OCI-LY1 (cell line): ENCODE data around the gene HDDC3.

ENCODE experiments used
- H2AFZ ChIP-seq: fragments of 200-600 bp; sonication (generic), shearing (Covaris generic); 2 replicates; pipeline ENCODE4 v1.6.0; 2014; ENCODE audit warnings: antibody characterized with exemption, mild to moderate bottlenecking, low read length
- H3F3A ChIP-seq: fragments of 200-600 bp; sonication (generic), shearing (Covaris generic); 2 replicates; pipeline ENCODE4 v1.6.0; 2014; ENCODE audit warnings: mild to moderate bottlenecking, antibody characterized with exemption, low read length, moderate library complexity; ENCODE audit not compliant: insufficient read depth
- H3K27ac ChIP-seq: fragments of 200-600 bp; sonication (generic); 2 replicates; pipeline ENCODE4 v1.5.1; 2014; ENCODE audit warnings: low read length, mixed run types, mild to moderate bottlenecking, low read depth; ENCODE audit not compliant: poor library complexity, severe bottlenecking
- H3K27me3 ChIP-seq: fragments of 200-600 bp; sonication (generic); 2 replicates; pipeline ENCODE4 v1.6.0; 2014; ENCODE audit warnings: antibody characterized with exemption, mild to moderate bottlenecking, low read length, moderate library complexity; ENCODE audit not compliant: insufficient read depth
- H3K36me3 ChIP-seq: fragments of 200-600 bp; sonication (generic); 2 replicates; pipeline ENCODE4 v1.6.1; 2014; ENCODE audit warnings: mild to moderate bottlenecking, antibody characterized with exemption, low read length, moderate library complexity, mixed read lengths; ENCODE audit not compliant: insufficient read depth
- H3K4me1 ChIP-seq: fragments of 200-600 bp; sonication (generic); 2 replicates; pipeline ENCODE4 v1.5.1; 2014; ENCODE audit warnings: mild to moderate bottlenecking, low read length, moderate library complexity; ENCODE audit not compliant: insufficient read depth, severe bottlenecking
- H3K4me2 ChIP-seq: fragments of 200-600 bp; sonication (generic), shearing (Covaris generic); 2 replicates; pipeline ENCODE4 v1.6.1; 2014; ENCODE audit warnings: low read length
- H3K4me3 ChIP-seq: fragments of 200-600 bp; sonication (generic); 2 replicates; pipeline ENCODE4 v1.5.1; 2014; ENCODE audit warnings: low read length, low read depth, mild to moderate bottlenecking, mixed read lengths; ENCODE audit not compliant: poor library complexity, severe bottlenecking
- H3K79me2 ChIP-seq: fragments of 200-600 bp; shearing (Covaris generic); 2 replicates; pipeline ENCODE4 v1.6.1; 2016; ENCODE audit warnings: mixed run types, low read length, mixed read lengths; ENCODE audit not compliant: insufficient read depth
- H3K9ac ChIP-seq: fragments of 200-600 bp; sonication (generic), shearing (Covaris generic); 2 replicates; pipeline ENCODE4 v1.6.1; 2014; ENCODE audit warnings: mild to moderate bottlenecking, low read length, mixed read lengths
- H3K9me2 ChIP-seq: fragments of 200-600 bp; sonication (generic), shearing (Covaris generic); 2 replicates; pipeline ENCODE4 v1.6.1; 2014; ENCODE audit warnings: low read depth, mild to moderate bottlenecking, low read length, mixed read lengths
- H3K9me3 ChIP-seq: fragments of 200-600 bp; shearing (Covaris generic); 2 replicates; pipeline ENCODE4 v1.6.1; 2014; ENCODE audit warnings: low read length, mixed read lengths
- H4K20me1 ChIP-seq: fragments of 200-600 bp; sonication (generic), shearing (Covaris generic); 2 replicates; pipeline ENCODE4 v1.6.0; 2016; ENCODE audit warnings: mild to moderate bottlenecking, low read length; ENCODE audit not compliant: insufficient read depth
- CTCF ChIP-seq: fragments of 200-600 bp; sonication (generic), shearing (Covaris generic); IDR thresholded peaks from 2 replicates; pipeline ENCODE4 v1.5.1; 2017; ENCODE audit warnings: mild to moderate bottlenecking, antibody characterized with exemption, low read length, moderate library complexity, mixed read lengths
- EZH2 ChIP-seq: fragments of 200-600 bp; sonication (generic), shearing (Covaris generic); IDR thresholded peaks from 2 replicates; pipeline ENCODE4 v1.8.0; 2017; ENCODE audit warnings: borderline replicate concordance, mixed run types, mild to moderate bottlenecking, antibody characterized with exemption, low read length, moderate library complexity, mixed read lengths

The HDDC3 gene

GRCh38 chr15:90931828-90932659 lies at the start of gene HDDC3:
Gene HDDC3, minus strand, starts transcription at chr15:90932549. Its CDS starts 9 bp downstream, at chr15:90932540.
- Histone ChIP-seq H3K4me2 (peak within 1 kb of the TSS; percentile 95), H3K27ac (peak within 1 kb of the TSS; percentile 90), H3K9me2 (no peaks in the 10 kb centered on the region), H3K79me2 (no peaks in the 10 kb centered on the region), H4K20me1 (no peaks in the 10 kb centered on the region), H3K36me3 (peaks cover 4% of the 10 kb centered on the region; the same call in 1 of the 2 replicates), H3K27me3 (no peaks in the 10 kb centered on the region), H3K9ac (peak within 1 kb of the TSS; percentile 89), H2AFZ (peak within 1 kb of the TSS; percentile 21; the same call in 1 of the 2 replicates), H3K4me1 (peaks cover 56% of the 10 kb centered on the region), H3K4me3 (peak within 1 kb of the TSS; percentile 92), H3K9me3 (no peaks in the 10 kb centered on the region), H3F3A (no peaks in the 10 kb centered on the region)
- TF ChIP-seq EZH2, result no peak
- peak; percentile 92 for TF ChIP-seq CTCF

- Histone ChIP-seq H3K4me2 (no peak overlapping the region), H3K4me3 (no peak overlapping the region), H3K27me3 (no peaks in the 10 kb centered on the region), H3K9me3 (no peaks in the 10 kb centered on the region), H3F3A (no peaks in the 10 kb centered on the region), H2AFZ (no peak overlapping the region), H3K36me3 (peaks cover 84% of the 10 kb centered on the region), H3K4me1 (peaks cover 18% of the 10 kb centered on the region), H3K9me2 (no peaks in the 10 kb centered on the region), H3K27ac (peak overlapping the region; percentile 41), H4K20me1 (no peaks in the 10 kb centered on the region), H3K9ac (no peak overlapping the region), H3K79me2 (peaks cover 29% of the 10 kb centered on the region)
- TF ChIP-seq EZH2 (no peak), CTCF (no peak)
Observed at GRCh38 chr15:90982135-90982534, 49.8 kb upstream of the HDDC3 start.

- Histone ChIP-seq H3K36me3 (peaks cover 88% of the 10 kb centered on the region), H3K27me3 (no peaks in the 10 kb centered on the region)
Observed at GRCh38 chr15:90981681-90982080, 49.3 kb upstream of the HDDC3 start.

More at GRCh38 chr15:90981681-90982080, 49.3 kb upstream of the HDDC3 start:
- no peak overlapping the region for H2AFZ ChIP-seq
- no peak overlapping the region for H3K9ac ChIP-seq
- H3K4me1 ChIP-seq, result peaks cover 13% of the 10 kb centered on the region
- H3K4me3 ChIP-seq, result no peak overlapping the region
- no peak overlapping the region for H3K4me2 ChIP-seq
- H3K9me3 ChIP-seq, result no peaks in the 10 kb centered on the region
- no peaks in the 10 kb centered on the region for H4K20me1 ChIP-seq
- no peak for TF ChIP-seq EZH2
- no peak; the same call in 1 of the 2 replicates for TF ChIP-seq CTCF
- peak overlapping the region; percentile 41 for H3K27ac ChIP-seq
- H3K9me2 ChIP-seq, result no peaks in the 10 kb centered on the region
- H3F3A ChIP-seq, result no peaks in the 10 kb centered on the region
- H3K79me2 ChIP-seq, result peaks cover 25% of the 10 kb centered on the region
